Activated CD4-positive, alpha-beta T cell treated with anti-CD3 and anti-CD28 coated beads, Interleukin-2, amount 10 ng/mL, durations not matched to agents 7 days and 5 days (primary cell): Measurements from ENCODE around the gene EDEM1. TPM values are rescaled to one million over a fixed set of nuclear protein-coding genes. Genes with fewer than 3 reads are reported as not detected.

ENCODE experiments used
- microRNA-seq: library from miRNA; unstranded; fragments of <30 nt; microRNA quantifications from one replicate; pipeline ENCODE4 v1.2.0, GENCODE V29; 2021; ENCODE audit warnings: borderline microRNAs expressed, borderline replicate concordance
- total RNA-seq, 2 experiments: library from RNA; stranded (reverse); gene quantifications; one replicate each; pipeline ENCODE4 v1.2.3, GENCODE V29; 2021

Gene EDEM1
- total RNA-seq, 2 experiments from 2014 or later: 80.1 to 94.1 TPM

Small RNA genes within 50 kb of the gene (microRNA-seq; reads per million reads assigned to microRNA genes)
- gene MIR4790: not detected

Other genes starting within 250 kb of the EDEM1 start
- gene BHLHE40, start 208.3 kb upstream of the EDEM1 start, total RNA-seq: 100 to 1,000 TPM; 105 to 112 TPM
- gene ARL8B, start 65.4 kb upstream of the EDEM1 start, total RNA-seq: 10 to 100 TPM; 41.3 to 46.4 TPM